ENCODE measurements around the gene SLCO4A1. TPM values are rescaled to one million over a fixed set of nuclear protein-coding genes. Genes with fewer than 3 reads are reported as not detected.
A peak's percentile ranks its signal among the peaks of the same experiment; 100 is the strongest.

The SLCO4A1 gene
- total and polyA plus RNA-seq, 9 of the 15 experiments (the other 6 are each of a cell fraction or from before 2014, with no cell fraction given), result 1.6 to 21.9 (median 12.8) TPM

- no peak for DNase-seq (ENCODE audit: extremely low read depth in 1 of 4, low spot score in 3 of 4)
- ATAC-seq, result no peak
- ChIA-PET POLR2A (interaction anchor here (0.6 to 2.0 kb wide), 6 partner anchors 9 to 193 kb away, joined by 3 to 7 read pairs (median 4); no protein-coding TSS in a partner anchor), CTCF (ENCODE audit: low intra/inter-chr PET ratio) (no interaction called here)
- TF ChIP-seq TEAD4 (IDR thresholded peaks at IDR 0.05; ENCODE audit: low read length) (no peak), TEAD4 (CRISPR knock-in tag; IDR thresholded peaks at IDR 0.05; ENCODE audit: borderline replicate concordance) (0 out of 2 replicates have a peak, but pooled peaks have one; percentile 45), POLR2A (conservative IDR thresholded peaks at IDR 0.05) (no peak)
- TF ChIP-seq, protein P1, sequence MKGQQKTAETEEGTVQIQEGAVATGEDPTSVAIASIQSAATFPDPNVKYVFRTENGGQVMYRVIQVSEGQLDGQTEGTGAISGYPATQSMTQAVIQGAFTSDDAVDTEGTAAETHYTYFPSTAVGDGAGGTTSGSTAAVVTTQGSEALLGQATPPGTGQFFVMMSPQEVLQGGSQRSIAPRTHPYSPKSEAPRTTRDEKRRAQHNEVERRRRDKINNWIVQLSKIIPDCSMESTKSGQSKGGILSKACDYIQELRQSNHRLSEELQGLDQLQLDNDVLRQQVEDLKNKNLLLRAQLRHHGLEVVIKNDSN (CRISPR knock-in tag; IDR thresholded peaks at IDR 0.05), result 0 out of 2 replicates have a peak, but pooled peaks have one; percentile 10
- in situ Hi-C loops (cut with MboI), result no loop called here
- peak overlapping the region in 1 of 2 experiments; percentile 76; a peak in 2 of 4 replicates for H3K9ac ChIP-seq (ENCODE audit: insufficient read depth in 1 of 2, low read depth in 2 of 2, low read length in 2 of 2)
- H4K20me1 ChIP-seq (replicated peaks; ENCODE audit: control insufficient read depth, insufficient read depth, low read length), result peaks cover 26% of the 10 kb centered on the region
- intact Hi-C loops (cut with micrococcal nuclease), result no loop called here
- H3K9me3 ChIP-seq (replicated peaks; ENCODE audit: control insufficient read depth, insufficient read depth, low read depth, low read length), result no peaks in the 10 kb centered on the region; the same call in 1 of the 2 replicates
- 76% methylated on average over 19 of the region's 23 CpGs for WGBS (ENCODE audit: insufficient coverage, low coverage, missing lambda C conversion rate)
- no peak overlapping the region for H3K27ac ChIP-seq (ENCODE audit: extremely low read depth, low read depth, low read length)
- H3K27me3 ChIP-seq (ENCODE audit: control insufficient read depth in 2 of 2, insufficient read depth in 2 of 2, low read length in 2 of 2), result no peaks in the 10 kb centered on the region; a peak in 1 of 5 replicates
- H3K4me3 ChIP-seq, result no peak overlapping the region
- no peak overlapping the region for H2AFZ ChIP-seq (ENCODE audit: low read depth, low read length)
- H3K4me2 ChIP-seq (ENCODE audit: insufficient read depth, low read length), result peak overlapping the region; percentile 70; the same call in 1 of the 2 replicates
- H3K79me2 ChIP-seq (ENCODE audit: control insufficient read depth, insufficient read depth, low read length), result peaks cover 50% of the 10 kb centered on the region
- peaks cover 7% of the 10 kb centered on the region for H3K9me1 ChIP-seq (ENCODE audit: control insufficient read depth, insufficient read depth, low read length)
- no peak for FAIRE-seq
- peaks cover 33% of the 10 kb centered on the region; the same call in 2 of the 3 replicates for H3K36me3 ChIP-seq (ENCODE audit: control insufficient read depth, insufficient read depth, low read length)
- peaks cover 10 to 76% of the 10 kb centered on the region in 2 experiments for H3K4me1 ChIP-seq (replicated peaks in 1 of 2; ENCODE audit: control insufficient read depth in 2 of 2, insufficient read depth in 2 of 2, low read length in 2 of 2)
- no TSS peak for BruUV-seq (replicated peaks)
Observed at GRCh38 chr20:62644044-62644795, 1.9 kb downstream of the SLCO4A1 start.

Data from K562 (cell line).